HepG2 (cell line): ENCODE results near the gene CAB39. TPM values are rescaled to one million over a fixed set of nuclear protein-coding genes. Genes with fewer than 3 reads are reported as not detected.

Source experiments
- ATAC-seq: fragments of 200-7000 bp; cut with Tn5 transposase; 3 replicates; pipeline ENCODE4 v1.9.1; 2020; ENCODE audit warnings: mild to moderate bottlenecking, moderate library complexity
- BruUV-seq: library from RNA; stranded (reverse); fragments of 400-500 nt; replicated peaks from 2 replicates; lab custom pipeline; 2021; lab: Mats Ljungman, UMichigan
- CTCF ChIA-PET: fragments of 300-600 bp; formaldehyde crosslinking; extraction: SDS; loops from one replicate; lab custom pipeline; 2021; ENCODE audit warnings: low total read pairs, inconsistent platforms, low intra/inter-chr PET ratio; lab: Yijun Ruan, JAX
- POLR2A ChIA-PET: fragments of 350-600 bp; sonication (Branson Sonifier 250); formaldehyde crosslinking; loops from one replicate; lab custom pipeline; 2020; ENCODE audit warnings: antibody characterized with exemption, inconsistent platforms; lab: Yijun Ruan, JAX
- DNase-seq: peaks from one replicate; pipeline ENCODE4 v3.0.0-alpha.2; 2015; ENCODE audit warnings: low spot score
- FAIRE-seq: peaks from 3 replicates; lab custom pipeline; 2011; peaks lifted over from hg19 to GRCh38; lab: Jason Lieb, UNC
- H2AFZ ChIP-seq: one replicate; pipeline ENCODE4 v1.6.1; 2011; ENCODE audit warnings: low read length, inconsistent platforms
- H3K27ac ChIP-seq: fragments of 300-600 bp; 3 replicates; pipeline ENCODE4 v1.8.0; 2011; ENCODE audit warnings: mixed run types, mild to moderate bottlenecking, mixed read lengths, low read length, inconsistent platforms; ENCODE audit not compliant: insufficient read depth; ENCODE audit errors: extremely low read length
- H3K27me3 ChIP-seq, 2 experiments: fragments of 200-600 bp in 1 of 2; 2 replicates in 1 of 2; 3 replicates in 1 of 2; pipeline versions ENCODE4 v1.6.0 to v1.8.0; 2011; ENCODE audit warnings: low read length in 2 of 2, mild to moderate bottlenecking in 2 of 2, moderate library complexity in 2 of 2, inconsistent platforms in 1 of 2; ENCODE audit not compliant: insufficient read depth in 2 of 2, control insufficient read depth in 1 of 2
- H3K36me3 ChIP-seq, 2 experiments: fragments of 200-600 bp in 1 of 2; replicated peaks in 1 of 2; 2 replicates in 1 of 2; 3 replicates in 1 of 2; pipeline versions ENCODE4 v1.5.1 to v1.8.0; 2011; ENCODE audit warnings: low read length in 2 of 2, inconsistent platforms in 1 of 2; ENCODE audit not compliant: insufficient read depth in 2 of 2, control insufficient read depth in 1 of 2
- H3K4me1 ChIP-seq: 2 replicates; pipeline ENCODE4 v1.5.1; 2012; ENCODE audit warnings: low read length, inconsistent platforms; ENCODE audit not compliant: insufficient read depth
- H3K4me2 ChIP-seq: 2 replicates; pipeline ENCODE4 v1.6.0; 2011; ENCODE audit warnings: low read depth, low read length, inconsistent platforms
- H3K4me3 ChIP-seq, 3 experiments: fragments of 200-600 bp in 1 of 3; sonication (generic), shearing (Covaris generic) in 1 of 3; replicated peaks in 1 of 3; 2 replicates each; pipeline ENCODE4 v1.5.1; 2011 to 2016; ENCODE audit warnings: low read length in 3 of 3, inconsistent platforms in 2 of 3, low read depth in 2 of 3, mild to moderate bottlenecking in 2 of 3, control low read depth in 1 of 3, mixed read lengths in 1 of 3; ENCODE audit not compliant: insufficient read depth in 1 of 3
- H3K79me2 ChIP-seq: one replicate; pipeline ENCODE4 v1.6.1; 2011; ENCODE audit warnings: low read length, inconsistent platforms; ENCODE audit not compliant: insufficient read depth
- H3K9ac ChIP-seq: 2 replicates; pipeline ENCODE4 v1.6.0; 2011; ENCODE audit warnings: mild to moderate bottlenecking, low read depth, low read length, inconsistent platforms; ENCODE audit not compliant: insufficient read depth
- H3K9me3 ChIP-seq: 2 replicates; pipeline ENCODE4 v1.5.1; 2012; ENCODE audit warnings: mild to moderate bottlenecking, low read length
- H4K20me1 ChIP-seq: 2 replicates; pipeline ENCODE4 v1.6.0; 2011; ENCODE audit warnings: inconsistent platforms, mild to moderate bottlenecking, low read length, moderate library complexity; ENCODE audit not compliant: insufficient read depth
- ADNP ChIP-seq: sonication (generic); formaldehyde crosslinking; IDR thresholded peaks from 2 replicates; pipeline ENCODE4 v1.4.0; 2020; ENCODE audit warnings: missing genetic modification reagents
- ATF7 ChIP-seq, 2 experiments: fragments of 450-650 bp in 1 of 2; sonication (generic) in 1 of 2; formaldehyde crosslinking in 1 of 2; IDR thresholded peaks; 2 replicates each; pipeline versions ENCODE4 v1.4.0 to v1.6.1; 2016 to 2020; ENCODE audit warnings: antibody characterized with exemption in 1 of 2, mild to moderate bottlenecking in 1 of 2, missing genetic modification reagents in 1 of 2
- CEBPB ChIP-seq: IDR thresholded peaks from 2 replicates; pipeline ENCODE4 v1.6.1; 2011; ENCODE audit warnings: low read depth, low read length, improper control_type of control experiment, borderline replicate concordance
- DNMT3B ChIP-seq: conservative IDR thresholded peaks from 2 replicates; pipeline ENCODE4 v1.6.1; 2016; ENCODE audit warnings: missing biosample characterization, control low read depth
- ZKSCAN1 ChIP-seq: fragments of 150-350 bp; IDR thresholded peaks from 2 replicates; pipeline ENCODE4 v1.6.1; 2014; ENCODE audit warnings: low read length
- ZNF660 ChIP-seq: sonication (generic); formaldehyde crosslinking; IDR thresholded peaks from 2 replicates; pipeline ENCODE4 v1.5.1; 2020; ENCODE audit warnings: mild to moderate bottlenecking, low read depth, missing genetic modification reagents, borderline replicate concordance
- ZNF883 ChIP-seq: sonication (generic); formaldehyde crosslinking; IDR thresholded peaks from 2 replicates; pipeline ENCODE4 v1.5.1; 2020; ENCODE audit warnings: mild to moderate bottlenecking, missing genetic modification reagents; ENCODE audit errors: not compliant biosample characterization
- WGBS: methylation state at CpG from one replicate; pipeline ENCODE4 v1.1.6; 2017; ENCODE audit warnings: low lambda C conversion rate; 5-methylcytosine and 5-hydroxymethylcytosine counted together
- in situ Hi-C: cut with HindIII; loops from 2 replicates; pipeline ENCODE4 v1.10.0; 2017; ENCODE audit warnings: low pct_unique_long_range_greater_than_20kb; ENCODE audit not compliant: extremely low pct_ligation_motif_present
- intact Hi-C: fragments of 100-400 bp; cut with micrococcal nuclease; formaldehyde crosslinking; loops from one replicate; pipeline ENCODE4 v1.10.0; 2022; ENCODE audit not compliant: unreplicated experiment
- polyA plus RNA-seq, 8 experiments: library from polyadenylated mRNA; depleted of rRNA in 3 of 8; stranded (reverse) in 7 of 8; unstranded in 1 of 8; fragments of >200 nt; fragmentation: Illumina TruSeq in 4 of 8; extraction: Trizol in 4 of 8; gene quantifications; 2 replicates each; pipeline versions ENCODE4 v1.2.1 to v1.2.3, GENCODE V29; 2011 to 2016; ENCODE audit warnings: low read depth in 4 of 8, missing spikeins in 1 of 8, mixed read lengths in 1 of 8; ENCODE audit not compliant: insufficient read depth in 1 of 8
- total RNA-seq, 5 experiments: library from RNA; depleted of rRNA; stranded (reverse); fragments of >200 nt; fragmentation: Illumina TruSeq; extraction: Trizol; gene quantifications; 2 replicates each; pipeline ENCODE4 v1.2.3, GENCODE V29; 2016; ENCODE audit warnings: low read depth in 1 of 5
- TF ChIP-seq, protein P1 (sequence below): sonication (generic); formaldehyde crosslinking; IDR thresholded peaks from 2 replicates; pipeline ENCODE4 v1.5.0; 2020; ENCODE audit warnings: mild to moderate bottlenecking, missing genetic modification reagents, borderline replicate concordance
- TF ChIP-seq, protein P2 (sequence below), 2 experiments: fragments of 450-650 bp in 1 of 2; sonication (generic) in 1 of 2; formaldehyde crosslinking; IDR thresholded peaks; 2 replicates each; pipeline versions ENCODE4 v1.5.0 to v1.8.0; 2020 to 2022; ENCODE audit warnings: mild to moderate bottlenecking in 1 of 2, missing genetic modification reagents in 1 of 2

The CAB39 gene
- total and polyA plus RNA-seq, 2 of the 13 experiments (the other 11 are each of a cell fraction or from before 2014, with no cell fraction given): 19.3 to 45.3 TPM

DNA sequence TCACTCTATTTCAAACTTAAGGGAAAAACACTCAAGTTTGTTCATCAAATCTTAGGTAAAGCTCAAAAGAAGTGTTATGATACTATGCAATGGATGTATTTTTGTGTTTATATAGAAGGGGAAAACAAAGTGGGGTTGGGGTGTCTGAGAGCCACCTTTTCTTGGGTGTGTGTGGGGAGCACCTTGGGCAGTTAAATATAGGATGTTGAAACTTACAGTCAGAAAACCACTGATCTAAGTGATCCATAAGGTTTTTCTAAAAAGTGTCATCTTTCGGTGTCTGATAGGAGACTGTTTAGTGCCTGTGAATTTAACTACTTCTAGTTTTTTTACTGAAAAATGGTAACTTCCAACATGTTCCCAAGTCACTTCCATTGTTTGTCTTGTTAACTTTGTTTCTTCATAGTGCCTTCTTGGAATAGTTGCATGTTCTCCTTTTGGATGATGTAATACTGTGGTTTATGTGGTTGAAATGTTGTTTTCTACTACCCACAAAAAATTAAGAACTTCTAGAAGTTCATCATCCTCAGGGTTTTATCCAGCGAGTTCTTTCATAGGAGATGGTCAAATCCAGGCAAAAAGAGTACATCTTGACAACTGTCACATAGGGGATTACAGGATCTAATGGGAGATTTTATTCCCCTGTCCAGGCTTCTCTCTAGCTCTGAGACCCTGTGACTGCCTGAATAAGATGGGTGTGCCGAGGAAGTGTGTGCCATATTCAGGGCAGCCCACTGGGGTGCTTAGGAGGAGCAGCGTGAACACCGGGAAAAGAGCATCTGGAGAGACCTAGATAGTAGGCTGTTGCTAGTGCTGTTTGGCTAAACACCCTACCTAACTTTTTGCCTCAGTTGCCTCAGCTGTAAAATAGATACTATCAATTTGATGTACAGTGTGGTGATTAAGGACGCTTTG, 46.2 kb downstream of the CAB39 start:
- in situ Hi-C loops: no loop called here
- peaks cover 3% of the 10 kb centered on the region for H4K20me1 ChIP-seq
- H3K27ac ChIP-seq: no peak overlapping the region
- TF ChIP-seq, protein P1, sequence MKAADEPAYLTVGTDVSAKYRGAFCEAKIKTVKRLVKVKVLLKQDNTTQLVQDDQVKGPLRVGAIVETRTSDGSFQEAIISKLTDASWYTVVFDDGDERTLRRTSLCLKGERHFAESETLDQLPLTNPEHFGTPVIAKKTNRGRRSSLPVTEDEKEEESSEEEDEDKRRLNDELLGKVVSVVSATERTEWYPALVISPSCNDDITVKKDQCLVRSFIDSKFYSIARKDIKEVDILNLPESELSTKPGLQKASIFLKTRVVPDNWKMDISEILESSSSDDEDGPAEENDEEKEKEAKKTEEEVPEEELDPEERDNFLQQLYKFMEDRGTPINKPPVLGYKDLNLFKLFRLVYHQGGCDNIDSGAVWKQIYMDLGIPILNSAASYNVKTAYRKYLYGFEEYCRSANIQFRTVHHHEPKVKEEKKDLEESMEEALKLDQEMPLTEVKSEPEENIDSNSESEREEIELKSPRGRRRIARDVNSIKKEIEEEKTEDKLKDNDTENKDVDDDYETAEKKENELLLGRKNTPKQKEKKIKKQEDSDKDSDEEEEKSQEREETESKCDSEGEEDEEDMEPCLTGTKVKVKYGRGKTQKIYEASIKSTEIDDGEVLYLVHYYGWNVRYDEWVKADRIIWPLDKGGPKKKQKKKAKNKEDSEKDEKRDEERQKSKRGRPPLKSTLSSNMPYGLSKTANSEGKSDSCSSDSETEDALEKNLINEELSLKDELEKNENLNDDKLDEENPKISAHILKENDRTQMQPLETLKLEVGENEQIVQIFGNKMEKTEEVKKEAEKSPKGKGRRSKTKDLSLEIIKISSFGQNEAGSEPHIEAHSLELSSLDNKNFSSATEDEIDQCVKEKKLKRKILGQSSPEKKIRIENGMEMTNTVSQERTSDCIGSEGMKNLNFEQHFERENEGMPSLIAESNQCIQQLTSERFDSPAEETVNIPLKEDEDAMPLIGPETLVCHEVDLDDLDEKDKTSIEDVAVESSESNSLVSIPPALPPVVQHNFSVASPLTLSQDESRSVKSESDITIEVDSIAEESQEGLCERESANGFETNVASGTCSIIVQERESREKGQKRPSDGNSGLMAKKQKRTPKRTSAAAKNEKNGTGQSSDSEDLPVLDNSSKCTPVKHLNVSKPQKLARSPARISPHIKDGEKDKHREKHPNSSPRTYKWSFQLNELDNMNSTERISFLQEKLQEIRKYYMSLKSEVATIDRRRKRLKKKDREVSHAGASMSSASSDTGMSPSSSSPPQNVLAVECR (CRISPR knock-in tag): no peak
- no peak for TF ChIP-seq ZNF883 (CRISPR knock-in tag)
- TF ChIP-seq, protein P2, sequence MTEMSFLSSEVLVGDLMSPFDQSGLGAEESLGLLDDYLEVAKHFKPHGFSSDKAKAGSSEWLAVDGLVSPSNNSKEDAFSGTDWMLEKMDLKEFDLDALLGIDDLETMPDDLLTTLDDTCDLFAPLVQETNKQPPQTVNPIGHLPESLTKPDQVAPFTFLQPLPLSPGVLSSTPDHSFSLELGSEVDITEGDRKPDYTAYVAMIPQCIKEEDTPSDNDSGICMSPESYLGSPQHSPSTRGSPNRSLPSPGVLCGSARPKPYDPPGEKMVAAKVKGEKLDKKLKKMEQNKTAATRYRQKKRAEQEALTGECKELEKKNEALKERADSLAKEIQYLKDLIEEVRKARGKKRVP (CRISPR knock-in tag; IDR thresholded peaks at IDR 0.05): 0 out of 4 replicates have a peak, but pooled peaks of 1 of the 2 experiments have one; percentile 19
- no peak for TF ChIP-seq ZNF660 (CRISPR knock-in tag)
- TF ChIP-seq ZKSCAN1: no peak
- no peak for TF ChIP-seq ADNP
- peak; percentile 28; the same call in 1 of the 2 replicates for TF ChIP-seq CEBPB
- no peak for TF ChIP-seq DNMT3B (CRISPR knock-in tag)
- peak; percentile 43; the same call in 1 of the 2 replicates for TF ChIP-seq ATF7 (IDR thresholded peaks at IDR 0.05)
- no peak for TF ChIP-seq ATF7 (CRISPR knock-in tag; IDR thresholded peaks at IDR 0.05)
- WGBS: 97% methylated on average over 5 of the region's 6 CpGs
- FAIRE-seq: no peak
- no TSS peak for BruUV-seq
- intact Hi-C loops: no loop called here
- H3K79me2 ChIP-seq: peaks cover 18% of the 10 kb centered on the region
- no peak for DNase-seq
- ChIA-PET CTCF (no interaction called here), POLR2A (no interaction called here)
- no peak overlapping the region for H3K4me3 ChIP-seq
- H3K9me3 ChIP-seq: no peaks in the 10 kb centered on the region
- no peak overlapping the region for H2AFZ ChIP-seq
- H3K27me3 ChIP-seq: no peaks in the 10 kb centered on the region
- H3K4me1 ChIP-seq: peaks cover 10% of the 10 kb centered on the region
- no peak overlapping the region for H3K9ac ChIP-seq
- peaks cover 2 to 21% of the 10 kb centered on the region in 2 experiments; a peak in 4 of 5 replicates for H3K36me3 ChIP-seq
- no peak for ATAC-seq
- no peak overlapping the region for H3K4me2 ChIP-seq
